Astrocyte (in vitro differentiated cells and primary cell): Measurements from ENCODE around the gene CSAD. TPM values are rescaled to one million over a fixed set of nuclear protein-coding genes. Genes with fewer than 3 reads are reported as not detected.

Experiments
- DNase-seq: peaks from one replicate; pipeline ENCODE4 v3.0.0-alpha.2; 2010; ENCODE audit warnings: low read depth
- FAIRE-seq: peaks from 2 replicates; lab custom pipeline; 2011; peaks lifted over from hg19 to GRCh38; lab: Jason Lieb, UNC
- H2AFZ ChIP-seq: 2 replicates; pipeline ENCODE4 v1.6.0; 2012; ENCODE audit warnings: low read depth, low read length, inconsistent platforms
- H3K27ac ChIP-seq: 2 replicates; pipeline ENCODE4 v1.5.1; 2011; ENCODE audit warnings: low read depth, low read length, inconsistent platforms
- H3K27me3 ChIP-seq: 2 replicates; pipeline ENCODE4 v1.6.0; 2011; ENCODE audit warnings: low read length, inconsistent platforms; ENCODE audit not compliant: insufficient read depth
- H3K36me3 ChIP-seq: 2 replicates; pipeline ENCODE4 v1.5.1; 2011; ENCODE audit warnings: low read length, inconsistent platforms; ENCODE audit not compliant: insufficient read depth
- H3K4me1 ChIP-seq: 2 replicates; pipeline ENCODE4 v1.5.1; 2011; ENCODE audit warnings: low read length, inconsistent platforms; ENCODE audit not compliant: insufficient read depth
- H3K4me2 ChIP-seq: 2 replicates; pipeline ENCODE4 v1.6.0; 2012; ENCODE audit warnings: low read length, inconsistent platforms
- H3K4me3 ChIP-seq: 2 replicates; pipeline ENCODE4 v1.5.1; 2011; ENCODE audit warnings: low read depth, mild to moderate bottlenecking, low read length, inconsistent platforms; ENCODE audit not compliant: insufficient read depth
- H3K79me2 ChIP-seq: 2 replicates; pipeline ENCODE4 v1.6.0; 2012; ENCODE audit warnings: mild to moderate bottlenecking, low read length, inconsistent platforms; ENCODE audit not compliant: insufficient read depth
- H3K9ac ChIP-seq: 2 replicates; pipeline ENCODE4 v1.6.0; 2012; ENCODE audit warnings: mild to moderate bottlenecking, low read length, inconsistent platforms
- H3K9me3 ChIP-seq: 2 replicates; pipeline ENCODE4 v1.5.1; 2012; ENCODE audit warnings: low read depth, mild to moderate bottlenecking, low read length, inconsistent platforms; ENCODE audit not compliant: insufficient read depth
- H4K20me1 ChIP-seq: 2 replicates; pipeline ENCODE4 v1.6.0; 2012; ENCODE audit warnings: low read length, inconsistent platforms; ENCODE audit not compliant: insufficient read depth
- H3K27ac Mint-ChIP-seq: one replicate; pipeline ENCODE4 v1.8.0; 2021; ENCODE audit warnings: mild to moderate bottlenecking, mixed read lengths; ENCODE audit not compliant: unreplicated experiment
- H3K27me3 Mint-ChIP-seq: one replicate; pipeline ENCODE4 v1.8.0; 2021; ENCODE audit warnings: low read depth, mixed read lengths; ENCODE audit not compliant: unreplicated experiment
- H3K36me3 Mint-ChIP-seq: one replicate; pipeline ENCODE4 v1.8.0; 2021; ENCODE audit warnings: low read depth, mixed read lengths; ENCODE audit not compliant: unreplicated experiment
- H3K4me1 Mint-ChIP-seq: one replicate; pipeline ENCODE4 v1.8.0; 2021; ENCODE audit warnings: low read depth, mixed read lengths; ENCODE audit not compliant: unreplicated experiment
- H3K4me3 Mint-ChIP-seq: one replicate; pipeline ENCODE4 v1.8.0; 2021; ENCODE audit warnings: mild to moderate bottlenecking, moderate library complexity, mixed read lengths; ENCODE audit not compliant: unreplicated experiment
- H3K9me3 Mint-ChIP-seq: one replicate; pipeline ENCODE4 v1.8.0; 2021; ENCODE audit warnings: mild to moderate bottlenecking, mixed read lengths; ENCODE audit not compliant: unreplicated experiment
- CTCF ChIP-seq: IDR thresholded peaks from 2 replicates; pipeline ENCODE4 v1.5.1; 2011; ENCODE audit warnings: low read depth, mild to moderate bottlenecking, inconsistent platforms, low read length, moderate library complexity; ENCODE audit not compliant: insufficient read depth
- EZH2 ChIP-seq: IDR thresholded peaks from 2 replicates; pipeline ENCODE4 v1.6.1; 2012; ENCODE audit warnings: mild to moderate bottlenecking, low read length, inconsistent platforms; ENCODE audit not compliant: insufficient read depth
- total RNA-seq: library from RNA; stranded (reverse); gene quantifications from 2 replicates; pipeline ENCODE4 v1.2.1, GENCODE V29; 2021

Gene CSAD
- total RNA-seq, 1 donor from 2014 or later, result 19.4 TPM

DNA sequence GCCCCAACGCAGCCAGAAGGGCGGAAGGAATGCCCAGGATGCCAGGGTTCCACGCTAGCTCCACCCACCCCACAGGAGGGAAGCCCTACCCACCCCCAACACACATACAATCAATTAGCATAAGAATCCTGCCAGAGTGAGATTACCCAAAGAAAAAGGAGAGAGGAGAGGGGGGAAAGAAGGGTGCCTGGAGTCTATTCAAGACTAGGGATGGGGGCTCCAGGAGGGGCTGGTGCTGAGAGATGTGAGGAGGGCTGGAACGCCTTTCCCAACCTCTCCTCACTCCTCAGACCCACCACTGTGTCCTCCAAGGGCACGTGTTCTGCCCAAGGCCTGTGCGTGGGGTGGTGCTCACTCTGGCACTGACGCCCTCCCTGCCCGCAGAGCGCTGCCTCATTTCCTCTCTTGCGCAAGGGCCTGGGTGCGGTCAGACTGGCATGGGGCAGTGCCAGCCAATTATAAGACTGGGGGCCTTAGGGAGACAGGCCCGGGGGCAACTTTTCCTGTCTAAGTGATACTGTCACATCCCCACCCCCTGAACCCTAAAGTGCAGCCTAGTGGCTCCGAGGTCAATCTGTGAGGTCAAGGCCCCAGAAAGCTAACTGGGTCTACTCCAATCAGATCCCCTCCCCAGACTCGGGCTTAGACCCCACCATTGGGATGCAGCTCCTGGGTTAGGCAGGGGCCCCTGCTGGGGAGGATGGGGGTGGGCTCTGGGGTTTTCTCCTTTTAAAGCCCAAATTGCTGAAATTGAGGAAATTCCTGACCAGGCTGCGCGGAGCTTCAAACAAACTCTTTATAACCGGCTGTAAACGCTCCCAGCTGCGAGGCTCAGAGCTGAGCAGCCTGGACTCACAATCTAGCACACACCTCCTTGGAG lies 36.6 kb upstream of the CSAD start:
- H3K9me3 ChIP-seq, result no peaks in the 10 kb centered on the region
- peak overlapping the region; percentile 100 for H3K4me2 ChIP-seq
- no peak overlapping the region for H3K4me3 ChIP-seq
- H3K27me3 ChIP-seq, result no peaks in the 10 kb centered on the region
- Mint-ChIP-seq H3K9me3 (no peaks in the 10 kb centered on the region), H3K4me3 (peak overlapping the region; percentile 43), H3K27me3 (peaks cover 8% of the 10 kb centered on the region), H3K4me1 (peaks cover 29% of the 10 kb centered on the region), H3K36me3 (peaks cover 10% of the 10 kb centered on the region), H3K27ac (no peak overlapping the region)
- no peak overlapping the region for H2AFZ ChIP-seq
- H3K9ac ChIP-seq, result peak overlapping the region; percentile 46
- no peak overlapping the region for H3K27ac ChIP-seq
- TF ChIP-seq EZH2 (no peak), CTCF (no peak)
- H3K79me2 ChIP-seq, result peaks cover 38% of the 10 kb centered on the region
- no peak for FAIRE-seq
- H3K4me1 ChIP-seq, result peaks cover 42% of the 10 kb centered on the region
- peaks cover 41% of the 10 kb centered on the region for H4K20me1 ChIP-seq
- H3K36me3 ChIP-seq, result no peaks in the 10 kb centered on the region
- DNase-seq, result no peak

- Histone ChIP-seq H3K27me3 (no peaks in the 10 kb centered on the region), H3K9ac (no peak overlapping the region), H2AFZ (no peak overlapping the region), H3K4me1 (peaks cover 33% of the 10 kb centered on the region), H3K79me2 (peaks cover 38% of the 10 kb centered on the region), H3K27ac (no peak overlapping the region), H3K4me3 (no peak overlapping the region), H4K20me1 (peaks cover 41% of the 10 kb centered on the region), H3K4me2 (no peak overlapping the region), H3K9me3 (no peaks in the 10 kb centered on the region), H3K36me3 (peaks cover 2% of the 10 kb centered on the region)
- no peak overlapping the region for H3K4me3 Mint-ChIP-seq
- peaks cover 19% of the 10 kb centered on the region for H3K36me3 Mint-ChIP-seq
- peaks cover 8% of the 10 kb centered on the region for H3K27me3 Mint-ChIP-seq
- FAIRE-seq (no peak), DNase-seq (no peak)
- H3K9me3 Mint-ChIP-seq, result no peaks in the 10 kb centered on the region
- H3K27ac Mint-ChIP-seq, result no peak overlapping the region
- TF ChIP-seq EZH2 (no peak), CTCF (no peak)
- peaks cover 26% of the 10 kb centered on the region for H3K4me1 Mint-ChIP-seq
Observed at GRCh38 chr12:53215497-53215896, 34.8 kb upstream of the CSAD start.
